Karpas-422 (cell line): ENCODE data around the gene ROCK2. TPM values are rescaled to one million over a fixed set of nuclear protein-coding genes. Genes with fewer than 3 reads are reported as not detected.
A peak's percentile ranks its signal among the peaks of the same experiment; 100 is the strongest.
"Not testable (repeated sequence)": the region's sequence is repeated elsewhere in the genome, so short reads cannot be mapped to it uniquely, and the experiment has no call there.

Experiments
- DNase-seq: peaks from one replicate; pipeline ENCODE4 v3.0.0-alpha.2; 2015
- H2AFZ ChIP-seq: fragments of 200-600 bp; sonication (generic); 2 replicates; pipeline ENCODE4 v1.6.1; 2014; ENCODE audit warnings: antibody characterized with exemption, low read length, mixed read lengths
- H3K27ac ChIP-seq: fragments of 200-600 bp; sonication (generic); 2 replicates; pipeline ENCODE4 v1.5.1; 2014; ENCODE audit warnings: mild to moderate bottlenecking, low read length, moderate library complexity
- H3K27me3 ChIP-seq: fragments of 200-600 bp; sonication (generic); 2 replicates; pipeline ENCODE4 v1.6.1; 2014; ENCODE audit warnings: low read length, mixed read lengths
- H3K36me3 ChIP-seq: fragments of 200-600 bp; sonication (generic); 2 replicates; pipeline ENCODE4 v1.6.1; 2014; ENCODE audit warnings: low read length, mixed read lengths; ENCODE audit not compliant: insufficient read depth
- H3K4me1 ChIP-seq: fragments of 200-600 bp; sonication (generic); 2 replicates; pipeline ENCODE4 v1.6.1; 2014; ENCODE audit warnings: mild to moderate bottlenecking, low read length, mixed read lengths
- H3K4me2 ChIP-seq: fragments of 200-600 bp; sonication (generic); 2 replicates; pipeline ENCODE4 v1.6.1; 2014; ENCODE audit warnings: low read length, low read depth, mild to moderate bottlenecking; ENCODE audit not compliant: poor library complexity, severe bottlenecking
- H3K4me3 ChIP-seq: fragments of 200-600 bp; sonication (generic); 2 replicates; pipeline ENCODE4 v1.5.1; 2014; ENCODE audit warnings: mild to moderate bottlenecking, antibody characterized with exemption, low read length, mixed read lengths
- H3K79me2 ChIP-seq: fragments of 200-600 bp; sonication (generic); 2 replicates; pipeline ENCODE4 v1.6.1; 2014; ENCODE audit warnings: mild to moderate bottlenecking, low read length, mixed read lengths
- H3K9ac ChIP-seq: fragments of 200-600 bp; sonication (generic); 2 replicates; pipeline ENCODE4 v1.6.0; 2014; ENCODE audit warnings: low read length
- H3K9me2 ChIP-seq: fragments of 200-600 bp; sonication (generic), shearing (Covaris generic); replicated peaks from 2 replicates; pipeline ENCODE4 v1.6.0; 2014; ENCODE audit warnings: mild to moderate bottlenecking, low read length, moderate library complexity; ENCODE audit not compliant: insufficient read depth
- H3K9me3 ChIP-seq: fragments of 300-700, 200-600 bp; sonication (generic); 2 replicates; pipeline ENCODE4 v1.6.1; 2014; ENCODE audit warnings: low read length, mixed read lengths
- H4K20me1 ChIP-seq: fragments of 200-600 bp; sonication (generic); 2 replicates; pipeline ENCODE4 v1.6.1; 2014; ENCODE audit warnings: mild to moderate bottlenecking, antibody characterized with exemption, low read length, low read depth; ENCODE audit not compliant: insufficient read depth
- total RNA-seq: library from RNA; depleted of rRNA; stranded (reverse); fragments of >200 nt; shearing (Covaris generic); gene quantifications from 2 replicates; pipeline ENCODE4 v1.2.3, GENCODE V29; 2014; ENCODE audit warnings: low replicate concordance

ROCK2 gene
- total RNA-seq, 1 experiment from 2014 or later = 14.2 TPM

- Histone ChIP-seq H3K9ac (no peak overlapping the region), H3K27me3 (no peaks in the 10 kb centered on the region), H3K4me2 (no peak overlapping the region), H3K4me3 (no peak overlapping the region), H4K20me1 (peaks cover 36% of the 10 kb centered on the region), H3K27ac (no peak overlapping the region), H2AFZ (no peak overlapping the region), H3K79me2 (peaks cover 8% of the 10 kb centered on the region; the same call in 1 of the 2 replicates), H3K4me1 (no peaks in the 10 kb centered on the region), H3K9me2 (no peaks in the 10 kb centered on the region), H3K9me3 (peaks cover 6% of the 10 kb centered on the region; the same call in 1 of the 2 replicates), H3K36me3 (no peaks in the 10 kb centered on the region)
- DNase-seq = peak; percentile 25
These were observed 13.8 kb downstream of the ROCK2 start for GRCh38 chr2:11330457-11331142.

DNA sequence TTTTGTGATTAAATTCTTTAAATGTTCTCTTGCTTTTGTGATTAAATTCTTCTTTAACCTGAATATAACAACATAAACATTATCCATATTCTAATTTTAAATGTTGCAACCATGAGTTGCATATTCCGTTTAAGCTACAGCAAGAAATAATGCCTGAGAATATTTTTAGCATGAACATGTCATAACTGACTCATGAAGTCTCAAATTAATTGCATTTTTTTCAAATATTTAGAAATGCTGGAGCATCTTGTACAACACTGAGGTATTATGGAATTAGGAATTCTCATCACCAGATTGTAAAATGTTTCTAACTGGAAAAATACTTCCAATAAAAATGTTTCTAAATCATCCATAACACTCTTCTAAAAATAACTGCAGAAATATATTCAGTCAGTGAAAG lies 14.7 kb downstream of the ROCK2 start:
- Histone ChIP-seq H3K79me2 (peaks cover 8% of the 10 kb centered on the region; the same call in 1 of the 2 replicates), H2AFZ (no peak overlapping the region), H3K4me1 (no peaks in the 10 kb centered on the region), H3K27ac (no peak overlapping the region), H3K9ac (no peak overlapping the region), H4K20me1 (peaks cover 44% of the 10 kb centered on the region), H3K27me3 (no peaks in the 10 kb centered on the region), H3K9me3 (peaks cover 6% of the 10 kb centered on the region; the same call in 1 of the 2 replicates), H3K9me2 (no peaks in the 10 kb centered on the region), H3K4me2 (no peak overlapping the region), H3K4me3 (no peak overlapping the region), H3K36me3 (no peaks in the 10 kb centered on the region)
- DNase-seq = peak; percentile 6

DNA sequence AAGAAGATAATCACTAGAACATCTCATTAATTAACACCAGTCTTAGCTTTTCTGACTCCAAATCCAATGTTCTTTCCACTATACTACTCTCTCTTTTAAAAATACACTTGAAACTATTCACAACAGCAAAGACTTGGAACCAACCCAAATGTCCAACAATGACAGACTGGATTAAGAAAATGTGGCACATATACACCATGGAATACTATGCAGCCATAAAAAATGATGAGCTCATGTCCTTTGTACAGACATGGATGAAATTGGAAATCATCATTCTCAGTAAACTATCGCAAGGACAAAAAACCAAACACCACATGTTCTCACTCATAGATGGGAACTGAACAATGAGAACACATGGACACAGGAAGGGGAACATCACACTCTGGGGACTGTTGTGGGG lies 15.9 kb downstream of the ROCK2 start:
- H3K27me3 ChIP-seq, H3K4me2 ChIP-seq, H3K4me3 ChIP-seq, H3K4me1 ChIP-seq, H3K9me3 ChIP-seq, H3K36me3 ChIP-seq, H2AFZ ChIP-seq, DNase-seq, H3K9ac ChIP-seq, H3K27ac ChIP-seq, H3K79me2 ChIP-seq, H3K9me2 ChIP-seq: not testable (repeated sequence)
- peaks cover 50% of the 10 kb centered on the region for H4K20me1 ChIP-seq

DNA sequence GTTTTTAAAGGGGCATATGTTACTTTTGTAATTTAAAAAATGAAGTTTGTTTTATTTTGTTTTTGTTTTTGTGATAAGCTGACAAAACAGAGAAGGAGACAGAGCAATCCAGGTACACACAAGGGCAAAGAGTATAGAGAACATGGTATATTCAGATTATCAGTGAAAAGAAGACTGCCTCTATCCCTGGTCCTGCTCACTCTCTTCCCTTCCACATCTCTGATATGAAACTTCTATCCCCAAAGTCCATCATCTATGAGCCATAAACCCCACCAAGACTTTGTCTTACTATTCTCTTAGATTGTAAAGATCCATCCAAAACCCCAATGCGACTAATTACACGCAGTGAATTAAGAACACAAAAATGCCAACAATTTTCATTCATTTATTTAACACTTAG lies 16.6 kb downstream of the ROCK2 start:
- no peak overlapping the region for H2AFZ ChIP-seq
- no peak for DNase-seq
- peaks cover 8% of the 10 kb centered on the region; the same call in 1 of the 2 replicates for H3K79me2 ChIP-seq
- H3K4me2 ChIP-seq = no peak overlapping the region
- H3K4me1 ChIP-seq = no peaks in the 10 kb centered on the region
- H3K27ac ChIP-seq = no peak overlapping the region
- H3K9ac ChIP-seq = no peak overlapping the region
- H3K4me3 ChIP-seq = no peak overlapping the region
- peaks cover 51% of the 10 kb centered on the region for H4K20me1 ChIP-seq
- H3K9me3 ChIP-seq = peaks cover 6% of the 10 kb centered on the region; the same call in 1 of the 2 replicates
- H3K36me3 ChIP-seq = no peaks in the 10 kb centered on the region
- H3K27me3 ChIP-seq = no peaks in the 10 kb centered on the region
- H3K9me2 ChIP-seq = no peaks in the 10 kb centered on the region

GRCh38 chr2:11326677-11327211 lies 17.7 kb downstream of the ROCK2 start:
- Histone ChIP-seq H3K4me1 (no peaks in the 10 kb centered on the region), H3K9ac (no peak overlapping the region), H3K4me2 (no peak overlapping the region), H3K27me3 (no peaks in the 10 kb centered on the region), H3K79me2 (0 out of 2 replicates have a peak, but pooled peaks cover 7% of the 10 kb centered on the region), H3K9me3 (no peaks in the 10 kb centered on the region), H3K27ac (no peak overlapping the region), H3K36me3 (no peaks in the 10 kb centered on the region), H3K9me2 (no peaks in the 10 kb centered on the region), H3K4me3 (no peak overlapping the region), H2AFZ (no peak overlapping the region), H4K20me1 (peaks cover 49% of the 10 kb centered on the region)
- no peak for DNase-seq

DNA sequence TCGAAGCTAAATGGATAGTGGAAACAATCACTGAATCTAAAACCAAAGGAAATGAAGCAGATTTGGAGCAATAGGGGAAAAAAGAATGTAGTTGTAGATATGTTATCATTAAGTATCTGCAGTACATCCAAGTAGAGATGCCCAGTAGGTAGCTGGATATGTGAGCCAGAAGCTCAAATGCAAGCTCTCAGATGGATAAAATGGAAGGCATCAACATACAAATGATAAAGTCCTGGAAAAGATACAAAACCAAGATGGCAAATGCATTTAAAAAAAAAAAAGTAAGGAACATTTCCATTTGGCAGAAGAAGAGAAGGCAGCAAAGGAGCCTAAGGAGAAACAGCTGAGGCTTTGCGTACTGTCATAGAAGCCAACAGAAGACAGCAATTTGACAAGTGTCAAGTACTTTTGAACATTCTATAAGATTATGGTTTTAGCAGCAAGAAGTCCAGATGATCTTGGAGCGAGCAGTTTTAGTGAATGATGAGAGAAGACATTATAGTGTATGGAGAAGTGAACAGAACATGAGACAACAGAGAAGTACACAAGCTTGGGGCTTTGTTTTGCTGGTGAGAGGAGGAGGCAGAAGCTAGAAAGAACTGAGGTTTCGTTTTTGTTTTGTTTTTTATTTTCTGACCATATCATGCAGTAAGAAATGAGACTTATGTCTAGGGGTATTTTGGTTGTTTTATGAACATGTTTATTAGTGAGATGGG lies 18.3 kb downstream of the ROCK2 start:
- Histone ChIP-seq H3K9ac (no peak overlapping the region), H3K9me3 (no peaks in the 10 kb centered on the region), H3K4me1 (no peaks in the 10 kb centered on the region), H3K4me3 (no peak overlapping the region), H3K27ac (no peak overlapping the region), H3K27me3 (no peaks in the 10 kb centered on the region), H3K79me2 (0 out of 2 replicates have a peak, but pooled peaks cover 7% of the 10 kb centered on the region), H3K9me2 (no peaks in the 10 kb centered on the region), H4K20me1 (peaks cover 56% of the 10 kb centered on the region), H2AFZ (no peak overlapping the region), H3K36me3 (no peaks in the 10 kb centered on the region), H3K4me2 (no peak overlapping the region)
- no peak for DNase-seq

DNA sequence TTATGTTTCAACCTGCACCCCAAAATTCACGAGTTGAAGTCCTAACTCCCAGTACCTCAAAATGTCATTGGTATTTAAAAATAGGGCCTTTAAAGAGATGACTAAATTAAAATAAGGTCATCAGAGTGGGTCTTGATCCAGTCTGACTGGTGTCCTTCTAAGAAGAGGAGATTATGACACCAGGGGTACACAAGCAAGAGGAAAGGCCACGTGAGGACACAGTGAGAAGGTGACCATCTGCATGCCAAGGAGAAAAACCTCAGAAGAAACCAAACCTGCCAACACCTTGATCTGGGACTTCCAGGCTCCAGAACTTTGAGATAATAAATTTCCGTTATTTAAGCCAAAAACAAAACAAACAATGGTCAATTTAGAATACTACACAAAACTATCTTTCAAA lies 22.6 kb downstream of the ROCK2 start:
- H3K27ac ChIP-seq = no peak overlapping the region
- no peaks in the 10 kb centered on the region for H3K9me2 ChIP-seq
- peaks cover 4% of the 10 kb centered on the region; the same call in 1 of the 2 replicates for H3K79me2 ChIP-seq
- H3K27me3 ChIP-seq = no peaks in the 10 kb centered on the region
- peaks cover 51% of the 10 kb centered on the region for H4K20me1 ChIP-seq
- DNase-seq = no peak
- H3K4me3 ChIP-seq = no peak overlapping the region
- no peak overlapping the region for H3K9ac ChIP-seq
- H3K4me2 ChIP-seq = no peak overlapping the region
- H3K36me3 ChIP-seq = no peaks in the 10 kb centered on the region
- H3K4me1 ChIP-seq = no peaks in the 10 kb centered on the region
- no peaks in the 10 kb centered on the region for H3K9me3 ChIP-seq
- no peak overlapping the region for H2AFZ ChIP-seq
